Muscle layer of colon (tissue), 2 donors: Measurements from ENCODE around the gene ATAD2B.

Source experiments
- H3K27ac ChIP-seq: one replicate; pipeline ENCODE4 v1.7.0; 2013; ENCODE audit warnings: low read depth, mild to moderate bottlenecking, low read length, moderate library complexity
- H3K27me3 ChIP-seq, 2 donors: one replicate each; pipeline ENCODE4 v1.7.0; 2013; ENCODE audit warnings: low read length in 2 of 2, mild to moderate bottlenecking in 2 of 2; ENCODE audit not compliant: insufficient read depth in 2 of 2, control insufficient read depth in 1 of 2
- H3K36me3 ChIP-seq: one replicate; pipeline ENCODE4 v1.7.0; 2013; ENCODE audit warnings: mild to moderate bottlenecking, low read length; ENCODE audit not compliant: insufficient read depth
- H3K4me1 ChIP-seq: one replicate; pipeline ENCODE4 v1.7.0; 2013; ENCODE audit warnings: mild to moderate bottlenecking, low read length; ENCODE audit not compliant: insufficient read depth
- H3K4me3 ChIP-seq, 2 donors: one replicate each; pipeline ENCODE4 v1.7.0; 2013; ENCODE audit warnings: low read length in 2 of 2, low read depth in 1 of 2, mild to moderate bottlenecking in 1 of 2, moderate library complexity in 1 of 2
- H3K9ac ChIP-seq: one replicate; pipeline ENCODE4 v1.7.0; 2013; ENCODE audit warnings: low read length
- H3K9me3 ChIP-seq: one replicate; pipeline ENCODE4 v1.7.0; 2013; ENCODE audit warnings: mild to moderate bottlenecking, low read length
- donor health status: abdominal sarcoma.
- donor health status: Adenocarcinoma of cecum.

The ATAD2B gene

DNA sequence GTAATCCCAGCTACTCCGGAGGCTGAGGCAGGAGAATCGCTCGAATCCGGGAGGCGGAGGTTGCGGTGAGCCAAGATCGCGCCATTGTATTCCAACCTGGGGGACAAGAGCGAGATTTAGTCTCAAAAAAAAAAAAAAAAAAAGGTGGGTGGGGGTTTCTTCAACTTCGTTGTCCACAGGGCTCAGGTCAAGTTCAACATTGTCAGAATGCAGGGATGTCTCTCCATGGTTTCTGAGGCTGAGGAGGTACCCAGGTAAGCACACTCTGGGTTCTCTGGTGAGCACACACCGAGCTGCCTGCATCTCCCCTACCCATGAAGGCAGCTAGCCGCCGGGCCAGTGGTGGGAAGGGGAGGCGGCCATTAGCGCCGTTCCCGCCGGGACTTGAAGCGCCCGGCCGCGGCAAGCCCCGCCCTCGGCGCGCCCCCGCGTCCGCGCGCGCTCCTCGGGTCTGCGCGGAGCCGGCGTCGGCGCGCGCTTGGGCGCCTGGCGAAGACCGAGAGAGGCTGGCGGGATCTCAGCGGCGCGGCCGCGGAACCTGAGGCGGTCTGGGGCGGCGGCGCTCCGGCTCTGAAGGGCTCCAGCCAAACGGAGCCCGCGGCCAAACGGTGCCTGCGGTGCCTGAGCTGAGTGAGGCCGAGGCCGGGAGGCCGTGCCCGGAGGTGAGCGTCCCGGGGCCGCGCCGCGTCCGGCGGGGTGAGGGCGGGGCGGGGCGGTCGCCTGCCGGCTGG is 13.2 kb upstream of the ATAD2B start, which contains the start of gene UBXN2A:
TSS of gene UBXN2A (plus strand) at position 477 of the 731 bp plus-strand sequence. CDS start 17,852 bp downstream, outside the sequence.
- Histone ChIP-seq H3K9me3 (no peaks in the 10 kb centered on the region), H3K4me3 (peak within 1 kb of the TSS; percentile 74 to 85), H3K27me3 (no peaks in the 10 kb centered on the region), H3K4me1 (peaks cover 20% of the 10 kb centered on the region), H3K27ac (peak within 1 kb of the TSS; percentile 80), H3K36me3 (no peaks in the 10 kb centered on the region), H3K9ac (peak within 1 kb of the TSS; percentile 79)

DNA sequence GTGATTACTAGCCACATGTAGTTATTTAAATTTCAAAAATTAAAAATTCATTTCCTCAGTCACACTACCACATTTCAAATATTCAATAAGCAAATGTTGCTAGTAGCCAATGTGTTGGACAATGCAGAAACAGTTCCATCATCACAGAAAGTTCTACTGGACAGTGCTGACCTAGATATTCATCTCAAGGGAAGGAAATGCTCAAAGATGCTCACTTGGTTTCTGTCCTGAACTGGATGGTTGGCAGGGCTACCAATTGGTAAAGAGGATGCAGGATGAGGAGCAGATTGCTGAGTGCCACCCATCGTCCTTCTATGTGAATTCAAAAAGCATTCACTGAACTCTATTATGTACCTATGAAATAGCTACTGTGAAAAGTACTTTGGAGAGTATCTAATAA is 7.3 kb upstream of the ATAD2B start:
- no peak overlapping the region for H3K4me3 ChIP-seq
- H3K9ac ChIP-seq: no peak overlapping the region
- no peak overlapping the region for H3K27ac ChIP-seq
- H3K4me1 ChIP-seq: peaks cover 5% of the 10 kb centered on the region
- no peaks in the 10 kb centered on the region for H3K27me3 ChIP-seq
- H3K9me3 ChIP-seq: no peaks in the 10 kb centered on the region
- no peaks in the 10 kb centered on the region for H3K36me3 ChIP-seq

DNA sequence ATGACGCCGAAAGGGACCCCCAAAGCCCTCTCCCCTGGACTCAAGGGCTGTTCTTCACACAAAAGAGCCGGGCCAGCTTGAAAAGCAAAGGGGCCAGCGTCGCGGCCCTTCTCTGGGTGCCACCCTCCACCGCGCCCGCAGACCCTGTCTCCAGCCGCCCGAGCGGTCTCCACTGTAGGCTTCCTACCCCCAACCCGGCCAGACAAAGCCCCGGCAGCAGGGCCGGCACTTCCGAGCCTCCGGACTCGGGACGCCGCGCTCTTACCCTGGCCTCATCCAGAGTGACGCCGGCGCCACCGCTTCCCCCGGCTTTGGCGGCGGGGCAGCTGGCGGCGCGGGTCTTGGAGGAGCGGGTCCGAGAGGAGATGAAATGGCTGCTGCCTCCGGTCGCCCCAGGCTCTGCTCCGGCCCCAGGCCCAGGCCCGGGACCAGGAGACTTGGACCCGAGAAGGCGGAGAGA is 603 bp downstream of the ATAD2B start:
- Histone ChIP-seq H3K4me1 (peaks cover 26% of the 10 kb centered on the region), H3K4me3 (peak overlapping the region; percentile 67 to 72), H3K27me3 (no peaks in the 10 kb centered on the region), H3K9me3 (no peaks in the 10 kb centered on the region), H3K36me3 (no peaks in the 10 kb centered on the region), H3K27ac (peak overlapping the region; percentile 94), H3K9ac (peak overlapping the region; percentile 72)

DNA sequence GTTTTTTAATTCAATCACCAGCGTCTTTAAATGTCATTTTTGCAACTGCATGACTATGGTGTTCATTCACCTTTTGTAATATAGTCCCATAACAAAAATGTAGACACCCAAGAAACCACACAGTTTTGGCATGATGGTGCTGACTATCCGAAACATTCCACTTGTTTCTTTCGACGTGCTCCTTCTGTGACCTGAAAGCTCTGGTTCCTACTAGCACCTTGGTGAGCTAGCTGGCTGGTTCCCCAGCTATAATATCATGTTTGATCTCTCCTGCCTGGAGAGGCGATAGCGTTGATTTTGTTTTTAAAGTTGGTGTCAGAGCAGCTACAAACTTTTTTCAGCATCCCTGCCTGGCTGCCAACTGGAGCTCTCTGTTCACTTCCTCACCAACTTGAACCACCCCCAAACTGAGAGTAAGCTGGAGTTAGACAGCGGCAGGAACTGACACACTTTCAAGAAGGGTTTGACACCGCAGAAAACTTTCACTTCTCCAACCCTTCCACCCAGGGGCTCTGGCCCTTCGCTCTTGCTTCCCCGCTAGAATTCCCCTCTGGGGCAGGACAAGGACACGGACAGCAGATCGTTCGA is 1.1 kb downstream of the ATAD2B start:
- H3K27ac ChIP-seq: peak overlapping the region; percentile 94
- H3K27me3 ChIP-seq: no peaks in the 10 kb centered on the region
- H3K9me3 ChIP-seq: no peaks in the 10 kb centered on the region
- peak overlapping the region; percentile 67 to 72 for H3K4me3 ChIP-seq
- peaks cover 30% of the 10 kb centered on the region for H3K4me1 ChIP-seq
- H3K9ac ChIP-seq: peak overlapping the region; percentile 72
- H3K36me3 ChIP-seq: no peaks in the 10 kb centered on the region

DNA sequence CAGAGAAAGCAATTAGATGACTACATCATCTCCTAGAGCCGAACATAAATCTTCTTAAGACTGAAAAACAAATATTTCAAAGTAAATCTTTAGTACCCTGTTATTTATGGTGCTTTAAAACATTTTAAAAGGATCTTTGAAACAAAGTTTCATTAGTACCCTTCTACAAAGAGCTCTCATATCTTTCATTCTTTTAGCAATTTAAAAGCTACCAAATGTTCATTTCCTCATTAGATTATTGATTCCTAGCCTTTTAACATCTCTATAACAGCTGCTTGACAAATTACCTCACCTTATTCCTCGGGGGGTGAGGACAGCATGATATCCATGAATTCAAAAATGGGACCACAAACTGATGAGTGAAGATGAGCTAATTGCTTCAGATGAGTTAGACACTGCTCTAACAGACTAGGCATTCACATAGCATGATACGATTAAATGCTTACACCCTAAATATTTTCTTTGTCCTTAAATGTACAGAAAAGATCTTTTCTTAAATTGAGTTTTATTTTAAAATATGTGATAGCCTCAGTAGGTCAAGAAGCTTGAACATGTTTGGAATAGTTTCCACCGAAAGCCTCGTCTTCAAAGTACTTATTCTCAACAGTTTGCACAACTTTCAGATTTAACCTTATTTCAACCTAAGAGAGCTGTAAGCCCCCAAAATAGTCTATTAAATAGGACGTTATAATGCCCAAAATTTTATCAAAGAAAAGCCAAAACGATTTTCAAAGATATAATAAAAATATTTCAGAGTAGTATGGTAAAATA is 2.1 kb downstream of the ATAD2B start:
- Histone ChIP-seq H3K27ac (no peak overlapping the region), H3K9ac (peak overlapping the region; percentile 72), H3K4me3 (peak overlapping the region; percentile 15 to 67), H3K27me3 (no peaks in the 10 kb centered on the region), H3K36me3 (no peaks in the 10 kb centered on the region), H3K9me3 (no peaks in the 10 kb centered on the region), H3K4me1 (peaks cover 30% of the 10 kb centered on the region)

DNA sequence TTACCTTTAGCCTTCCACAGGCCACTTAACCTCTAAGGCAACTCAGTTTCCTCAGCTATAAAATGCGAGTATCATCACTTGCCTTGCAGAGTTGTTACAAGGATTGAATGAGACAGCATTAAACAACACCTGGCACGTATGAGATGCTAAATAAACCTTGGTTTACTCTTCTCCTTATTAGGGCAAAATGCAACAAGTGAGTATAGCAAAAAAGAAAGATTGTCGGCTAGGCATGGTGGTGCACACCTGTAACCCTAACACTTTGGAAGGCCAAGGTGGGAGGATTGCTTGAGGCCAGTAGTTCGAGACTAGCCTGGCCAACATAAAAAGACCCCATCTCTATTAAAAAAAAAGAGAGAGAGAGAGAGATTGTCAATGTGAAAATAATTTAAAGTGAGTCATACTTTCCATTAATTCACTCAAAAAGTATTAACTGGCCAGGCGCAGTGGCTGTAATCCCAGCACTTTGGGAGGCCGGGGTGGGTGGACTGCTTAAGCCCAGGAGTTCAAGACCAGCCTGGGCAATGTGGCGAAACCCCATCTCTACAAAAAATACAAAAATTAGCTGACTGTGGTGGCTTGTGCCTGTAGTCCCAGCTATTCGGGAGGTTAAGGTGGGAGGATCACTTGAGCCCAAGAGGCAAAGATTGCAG is 8.0 kb downstream of the ATAD2B start:
- H3K36me3 ChIP-seq: no peaks in the 10 kb centered on the region
- no peak overlapping the region for H3K27ac ChIP-seq
- no peaks in the 10 kb centered on the region for H3K27me3 ChIP-seq
- H3K4me1 ChIP-seq: peaks cover 19% of the 10 kb centered on the region
- H3K9ac ChIP-seq: no peak overlapping the region
- no peak overlapping the region for H3K4me3 ChIP-seq
- no peaks in the 10 kb centered on the region for H3K9me3 ChIP-seq

DNA sequence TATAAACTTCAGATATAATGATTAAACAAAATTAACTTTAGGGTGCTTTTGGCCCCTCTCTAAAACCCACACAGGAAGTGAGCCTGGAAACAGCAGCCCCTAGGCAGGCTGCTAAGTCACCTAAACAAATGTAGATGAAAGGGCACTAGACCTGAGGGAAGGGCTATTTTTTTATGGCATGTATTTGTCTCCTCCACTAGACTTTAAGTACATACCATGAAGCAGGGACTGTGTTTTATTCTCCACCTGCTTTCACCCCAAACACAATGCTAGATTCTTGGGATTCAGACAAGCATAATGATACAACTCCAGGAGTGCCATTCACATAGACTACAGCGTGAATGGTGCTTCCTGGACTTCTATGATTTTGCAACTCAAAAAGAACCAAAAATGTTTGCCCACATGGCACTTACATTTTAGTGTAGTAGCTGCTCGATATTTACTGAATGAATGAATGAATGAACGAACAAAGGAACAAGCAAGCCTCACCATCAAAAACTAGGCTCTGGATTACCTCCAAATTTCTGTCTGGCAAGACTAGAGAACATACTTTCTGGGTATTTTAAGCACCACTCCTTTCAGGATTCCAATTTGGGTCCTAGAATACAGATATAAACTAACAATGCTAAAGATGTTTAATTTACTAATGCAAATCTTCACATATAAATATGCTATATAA is 10.1 kb downstream of the ATAD2B start:
- Histone ChIP-seq H3K4me1 (peaks cover 19% of the 10 kb centered on the region), H3K9ac (no peak overlapping the region), H3K4me3 (no peak overlapping the region), H3K9me3 (no peaks in the 10 kb centered on the region), H3K27me3 (no peaks in the 10 kb centered on the region), H3K27ac (no peak overlapping the region), H3K36me3 (no peaks in the 10 kb centered on the region)

DNA sequence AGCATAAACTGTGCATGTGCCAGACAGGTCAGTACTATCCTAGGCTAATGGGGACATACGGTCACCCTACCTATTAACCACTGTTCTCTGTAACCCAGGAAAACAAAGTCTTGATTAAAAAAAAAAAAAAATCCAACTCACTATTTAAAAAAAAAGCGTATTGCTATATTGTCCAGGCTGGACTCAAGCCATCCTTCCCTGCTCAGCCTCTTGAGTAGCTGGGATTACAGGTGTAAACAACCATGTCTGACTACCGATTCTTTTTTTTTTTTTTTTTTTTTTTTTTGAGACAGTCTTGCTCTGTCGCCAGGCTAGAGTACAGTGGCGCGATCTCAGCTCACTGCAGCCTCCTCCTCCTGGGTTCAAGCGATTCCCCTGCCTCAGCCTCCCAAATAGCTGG is 11.6 kb downstream of the ATAD2B start:
- H3K9me3 ChIP-seq: no peaks in the 10 kb centered on the region
- H3K4me1 ChIP-seq: peaks cover 12% of the 10 kb centered on the region
- no peaks in the 10 kb centered on the region for H3K27me3 ChIP-seq
- no peak overlapping the region for H3K4me3 ChIP-seq
- no peak overlapping the region for H3K27ac ChIP-seq
- H3K36me3 ChIP-seq: no peaks in the 10 kb centered on the region
- H3K9ac ChIP-seq: no peak overlapping the region

DNA sequence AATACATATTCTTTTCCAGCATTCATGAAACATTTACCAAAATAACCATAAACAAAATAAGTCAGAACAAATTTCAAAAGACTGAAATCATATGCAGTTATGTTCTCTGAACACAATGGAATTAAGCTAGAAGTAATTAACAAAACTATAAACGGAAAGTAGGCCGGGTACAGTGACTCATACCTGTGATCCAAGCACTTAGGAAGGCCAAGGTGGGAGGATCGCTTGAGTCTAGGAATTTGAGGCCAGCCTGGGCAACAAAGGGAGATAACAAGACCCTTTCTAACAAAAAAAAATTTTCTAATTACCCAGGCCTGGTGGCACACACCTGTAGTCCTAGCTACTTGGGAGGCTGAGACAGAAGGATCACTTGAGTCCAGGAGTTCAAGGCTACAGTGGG is 14.9 kb downstream of the ATAD2B start:
- Histone ChIP-seq H3K4me3 (no peak overlapping the region), H3K27me3 (no peaks in the 10 kb centered on the region), H3K4me1 (peaks cover 7% of the 10 kb centered on the region), H3K9me3 (no peaks in the 10 kb centered on the region), H3K9ac (no peak overlapping the region), H3K27ac (no peak overlapping the region), H3K36me3 (no peaks in the 10 kb centered on the region)

DNA sequence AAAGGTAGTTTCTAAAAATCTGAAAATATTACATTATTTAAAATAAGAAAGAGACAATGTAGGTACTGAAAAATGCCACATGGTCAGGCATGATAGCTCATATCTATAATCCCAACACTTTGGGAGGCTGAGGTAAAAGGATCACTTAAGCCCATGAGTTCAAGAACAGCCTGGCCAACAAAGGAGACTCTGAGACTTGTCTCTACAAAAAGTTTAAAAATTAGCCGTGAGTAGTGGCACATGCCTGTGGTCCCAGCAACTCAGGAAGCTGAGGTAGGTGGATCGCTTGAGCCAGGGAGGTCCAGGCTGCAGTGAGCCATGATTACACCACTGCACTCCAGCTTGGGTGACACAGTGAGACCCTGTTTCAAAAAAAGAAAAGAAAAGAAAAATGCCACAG is 21.8 kb downstream of the ATAD2B start:
- no peaks in the 10 kb centered on the region for H3K9me3 ChIP-seq
- no peaks in the 10 kb centered on the region for H3K27me3 ChIP-seq
- H3K4me1 ChIP-seq: peaks cover 29% of the 10 kb centered on the region
- no peak overlapping the region for H3K4me3 ChIP-seq
- H3K27ac ChIP-seq: no peak overlapping the region
- H3K36me3 ChIP-seq: no peaks in the 10 kb centered on the region
- H3K9ac ChIP-seq: no peak overlapping the region

DNA sequence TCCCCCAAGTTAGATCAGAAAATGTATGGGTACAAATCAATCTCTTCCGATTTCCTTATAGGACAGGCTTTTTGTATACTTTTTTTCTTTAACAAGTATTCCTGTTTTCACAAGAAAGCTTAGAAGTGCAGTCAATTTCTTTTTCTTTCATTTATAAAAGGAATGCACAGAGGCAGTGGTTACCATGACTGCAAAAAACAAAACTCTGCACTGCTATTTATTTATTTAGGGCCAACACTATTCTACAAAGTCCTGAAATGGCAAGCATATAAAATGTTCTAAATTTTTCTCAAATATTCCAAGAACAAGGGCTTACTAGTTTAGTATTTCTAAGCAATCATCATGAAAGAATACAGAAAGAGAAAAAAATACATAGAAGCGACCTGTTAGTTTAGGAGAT is 22.2 kb downstream of the ATAD2B start:
- Histone ChIP-seq H3K9me3 (no peaks in the 10 kb centered on the region), H3K27me3 (no peaks in the 10 kb centered on the region), H3K36me3 (no peaks in the 10 kb centered on the region), H3K9ac (no peak overlapping the region), H3K4me3 (no peak overlapping the region), H3K27ac (no peak overlapping the region), H3K4me1 (peaks cover 29% of the 10 kb centered on the region)
